ENCODE results near the gene FNDC1. TPM values are rescaled to one million over a fixed set of nuclear protein-coding genes. Genes with fewer than 3 reads are reported as not detected.

The FNDC1 gene
- total and polyA plus RNA-seq, 2 donors (not counting 1 experiment from before 2014, with no cell fraction given): under 0.01 to 0.03 TPM

DNA sequence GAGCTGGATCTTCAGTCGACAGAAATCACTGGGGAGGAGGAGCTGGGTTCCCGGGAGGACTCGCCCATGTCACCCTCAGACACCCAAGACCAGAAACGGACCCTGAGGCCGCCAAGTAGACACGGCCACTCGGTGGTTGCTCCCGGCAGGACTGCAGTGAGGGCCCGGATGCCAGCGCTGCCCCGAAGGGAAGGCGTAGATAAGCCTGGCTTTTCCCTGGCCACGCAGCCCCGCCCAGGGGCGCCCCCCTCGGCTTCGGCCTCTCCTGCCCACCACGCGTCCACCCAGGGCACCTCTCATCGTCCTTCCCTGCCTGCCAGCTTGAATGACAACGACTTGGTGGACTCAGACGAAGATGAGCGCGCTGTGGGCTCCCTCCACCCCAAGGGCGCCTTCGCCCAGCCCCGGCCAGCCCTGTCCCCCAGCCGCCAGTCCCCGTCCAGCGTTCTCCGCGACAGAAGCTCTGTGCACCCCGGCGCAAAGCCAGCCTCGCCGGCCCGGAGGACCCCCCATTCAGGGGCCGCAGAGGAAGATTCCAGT lies 63.0 kb downstream of the FNDC1 start:
- Histone ChIP-seq H3K4me2 (ENCODE audit: extremely low read depth, insufficient read depth, low read length) (no peak overlapping the region), H4K20me1 (ENCODE audit: control insufficient read depth, extremely low read depth, insufficient read depth, low read length) (no peaks in the 10 kb centered on the region), H3K36me3 (ENCODE audit: control insufficient read depth, insufficient read depth, low read length) (no peaks in the 10 kb centered on the region), H3K9me3 (ENCODE audit: control insufficient read depth, insufficient read depth, low read depth, low read length) (no peaks in the 10 kb centered on the region), H3K27ac (ENCODE audit: insufficient read depth, low read length) (no peak overlapping the region), H3K79me2 (ENCODE audit: control insufficient read depth, insufficient read depth, low read length) (no peaks in the 10 kb centered on the region), H3K4me3 (replicated peaks in 1 of 4; ENCODE audit: control extremely low read depth in 1 of 4, insufficient read depth in 1 of 4, low read depth in 3 of 4, low read length in 4 of 4) (no peak overlapping the region), H2AFZ (ENCODE audit: low read length) (no peak overlapping the region), H3K27me3 (ENCODE audit: control insufficient read depth, insufficient read depth, low read length) (no peaks in the 10 kb centered on the region), H3K9ac (ENCODE audit: insufficient read depth, low read length) (no peak overlapping the region), H3K4me1 (ENCODE audit: control insufficient read depth, extremely low read depth, insufficient read depth, low read length) (no peaks in the 10 kb centered on the region)
- no peak for TF ChIP-seq EZH2 (IDR thresholded peaks at IDR 0.05; ENCODE audit: low read length, missing control alignments)
- no peak for TF ChIP-seq CTCF (conservative IDR thresholded peaks at IDR 0.05 in 1 of 2, IDR thresholded peaks at IDR 0.05 in 1 of 2; ENCODE audit: low read depth in 1 of 2, low read length in 2 of 2)
- DNase-seq (ENCODE audit: low read depth in 2 of 2): no peak

DNA sequence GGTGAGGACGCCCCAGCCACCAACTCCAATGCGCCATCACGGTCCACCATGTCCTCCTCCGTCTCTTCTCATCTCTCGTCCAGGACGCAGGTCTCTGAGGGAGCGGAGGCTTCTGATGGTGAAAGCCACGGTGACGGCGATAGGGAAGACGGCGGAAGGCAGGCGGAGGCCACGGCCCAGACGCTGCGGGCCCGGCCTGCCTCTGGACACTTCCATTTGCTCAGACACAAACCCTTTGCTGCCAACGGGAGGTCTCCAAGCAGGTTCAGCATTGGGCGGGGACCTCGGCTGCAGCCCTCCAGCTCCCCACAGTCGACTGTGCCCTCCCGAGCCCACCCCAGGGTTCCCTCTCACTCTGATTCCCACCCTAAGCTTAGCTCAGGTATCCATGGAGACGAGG lies 63.6 kb downstream of the FNDC1 start:
- no peaks in the 10 kb centered on the region for H3K27me3 ChIP-seq (ENCODE audit: control insufficient read depth, insufficient read depth, low read length)
- no peaks in the 10 kb centered on the region for H4K20me1 ChIP-seq (ENCODE audit: control insufficient read depth, extremely low read depth, insufficient read depth, low read length)
- TF ChIP-seq EZH2 (IDR thresholded peaks at IDR 0.05; ENCODE audit: low read length, missing control alignments): no peak
- no peak for TF ChIP-seq CTCF (conservative IDR thresholded peaks at IDR 0.05 in 1 of 2, IDR thresholded peaks at IDR 0.05 in 1 of 2; ENCODE audit: low read depth in 1 of 2, low read length in 2 of 2)

DNA sequence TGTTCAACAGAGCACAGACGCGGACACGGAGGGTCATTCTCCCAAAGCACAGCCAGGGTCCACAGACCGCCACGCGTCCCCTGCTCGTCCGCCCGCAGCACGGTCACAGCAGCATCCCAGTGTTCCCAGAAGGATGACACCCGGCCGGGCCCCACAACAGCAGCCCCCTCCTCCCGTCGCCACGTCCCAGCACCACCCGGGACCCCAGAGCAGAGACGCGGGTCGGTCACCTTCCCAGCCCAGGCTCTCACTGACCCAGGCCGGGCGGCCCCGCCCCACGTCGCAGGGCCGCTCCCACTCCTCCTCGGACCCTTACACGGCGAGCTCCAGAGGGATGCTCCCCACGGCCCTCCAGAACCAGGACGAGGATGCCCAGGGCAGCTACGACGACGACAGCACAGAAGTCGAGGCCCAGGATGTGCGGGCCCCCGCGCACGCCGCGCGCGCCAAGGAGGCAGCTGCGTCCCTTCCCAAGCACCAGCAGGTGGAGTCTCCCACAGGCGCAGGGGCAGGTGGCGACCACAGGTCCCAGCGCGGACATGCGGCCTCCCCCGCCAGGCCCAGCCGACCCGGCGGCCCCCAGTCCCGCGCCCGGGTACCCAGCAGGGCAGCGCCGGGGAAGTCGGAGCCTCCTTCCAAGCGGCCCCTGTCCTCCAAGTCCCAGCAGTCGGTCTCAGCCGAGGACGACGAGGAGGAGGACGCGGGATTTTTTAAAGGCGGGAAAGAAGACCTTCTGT lies 64.3 kb downstream of the FNDC1 start:
- Histone ChIP-seq H3K9ac (ENCODE audit: insufficient read depth, low read length) (no peak overlapping the region), H3K4me1 (ENCODE audit: control insufficient read depth, extremely low read depth, insufficient read depth, low read length) (no peaks in the 10 kb centered on the region), H3K79me2 (ENCODE audit: control insufficient read depth, insufficient read depth, low read length) (no peaks in the 10 kb centered on the region), H3K4me2 (ENCODE audit: extremely low read depth, insufficient read depth, low read length) (no peak overlapping the region), H3K4me3 (replicated peaks in 1 of 4; ENCODE audit: control extremely low read depth in 1 of 4, insufficient read depth in 1 of 4, low read depth in 3 of 4, low read length in 4 of 4) (no peak overlapping the region), H3K36me3 (ENCODE audit: control insufficient read depth, insufficient read depth, low read length) (no peaks in the 10 kb centered on the region), H3K27me3 (ENCODE audit: control insufficient read depth, insufficient read depth, low read length) (no peaks in the 10 kb centered on the region), H2AFZ (ENCODE audit: low read length) (no peak overlapping the region), H4K20me1 (ENCODE audit: control insufficient read depth, extremely low read depth, insufficient read depth, low read length) (no peaks in the 10 kb centered on the region), H3K27ac (ENCODE audit: insufficient read depth, low read length) (no peak overlapping the region), H3K9me3 (ENCODE audit: control insufficient read depth, insufficient read depth, low read depth, low read length) (no peaks in the 10 kb centered on the region)
- TF ChIP-seq EZH2 (IDR thresholded peaks at IDR 0.05; ENCODE audit: low read length, missing control alignments) (no peak), CTCF (conservative IDR thresholded peaks at IDR 0.05 in 1 of 2, IDR thresholded peaks at IDR 0.05 in 1 of 2; ENCODE audit: low read depth in 1 of 2, low read length in 2 of 2) (no peak)
- no peak for DNase-seq (ENCODE audit: low read depth in 2 of 2)

More for the DNA sequence above, 63.6 kb downstream of the FNDC1 start:
- Histone ChIP-seq H3K4me3 (replicated peaks in 1 of 4; ENCODE audit: control extremely low read depth in 1 of 4, insufficient read depth in 1 of 4, low read depth in 3 of 4, low read length in 4 of 4) (no peak overlapping the region), H2AFZ (ENCODE audit: low read length) (no peak overlapping the region), H3K36me3 (ENCODE audit: control insufficient read depth, insufficient read depth, low read length) (no peaks in the 10 kb centered on the region), H3K4me1 (ENCODE audit: control insufficient read depth, extremely low read depth, insufficient read depth, low read length) (no peaks in the 10 kb centered on the region), H3K9ac (ENCODE audit: insufficient read depth, low read length) (no peak overlapping the region), H3K4me2 (ENCODE audit: extremely low read depth, insufficient read depth, low read length) (no peak overlapping the region), H3K79me2 (ENCODE audit: control insufficient read depth, insufficient read depth, low read length) (no peaks in the 10 kb centered on the region), H3K9me3 (ENCODE audit: control insufficient read depth, insufficient read depth, low read depth, low read length) (no peaks in the 10 kb centered on the region), H3K27ac (ENCODE audit: insufficient read depth, low read length) (no peak overlapping the region)
- DNase-seq (ENCODE audit: low read depth in 2 of 2): no peak
